Measurements from ENCODE around the gene HMX3. TPM values are rescaled to one million over a fixed set of nuclear protein-coding genes. Genes with fewer than 3 reads are reported as not detected.

The HMX3 gene
- total and polyA plus RNA-seq, 2 of the 13 experiments (the other 11 are each of a cell fraction or from before 2014, with no cell fraction given): not detected

DNA sequence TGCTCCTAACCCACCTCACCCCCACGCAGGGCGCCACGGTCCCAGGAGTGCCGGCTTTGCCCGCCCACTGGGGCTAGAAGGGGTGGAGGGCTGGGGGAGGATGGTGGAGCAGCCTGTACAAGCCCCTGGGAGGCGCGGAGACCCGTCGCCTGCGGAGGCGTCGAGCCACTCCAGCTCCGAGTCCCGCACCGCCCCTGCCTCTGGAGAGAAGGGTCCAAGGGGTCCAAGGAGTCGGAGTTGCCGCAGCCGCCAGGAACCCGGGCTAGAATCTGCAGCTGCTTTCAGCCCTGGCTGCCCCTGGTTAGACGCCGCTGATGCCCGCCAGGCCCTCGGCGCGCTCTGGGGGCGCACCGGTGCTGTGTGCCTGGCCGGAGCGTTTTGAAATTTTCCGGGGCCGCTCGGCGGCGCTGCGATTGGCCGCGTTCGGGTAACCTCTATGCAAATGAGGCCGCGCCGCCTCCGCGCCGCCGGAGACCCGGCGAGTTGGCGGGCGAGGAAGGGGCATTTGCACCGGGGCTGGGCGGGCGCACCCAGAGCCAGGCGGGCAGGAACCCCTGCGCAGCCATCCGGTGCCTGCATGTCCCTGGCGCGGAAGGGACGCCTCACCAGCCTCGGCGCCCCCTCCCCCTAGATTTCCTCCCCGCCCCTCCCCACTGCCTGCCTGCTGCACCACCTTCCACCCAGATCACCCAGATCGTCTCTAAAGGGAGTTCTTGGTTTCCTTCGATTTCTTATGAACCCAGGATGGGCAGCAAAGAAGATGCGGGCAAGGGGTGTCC is 12.1 kb downstream of the HMX3 start, which contains the start of gene HMX2 (continued):
- TF ChIP-seq, protein P1, sequence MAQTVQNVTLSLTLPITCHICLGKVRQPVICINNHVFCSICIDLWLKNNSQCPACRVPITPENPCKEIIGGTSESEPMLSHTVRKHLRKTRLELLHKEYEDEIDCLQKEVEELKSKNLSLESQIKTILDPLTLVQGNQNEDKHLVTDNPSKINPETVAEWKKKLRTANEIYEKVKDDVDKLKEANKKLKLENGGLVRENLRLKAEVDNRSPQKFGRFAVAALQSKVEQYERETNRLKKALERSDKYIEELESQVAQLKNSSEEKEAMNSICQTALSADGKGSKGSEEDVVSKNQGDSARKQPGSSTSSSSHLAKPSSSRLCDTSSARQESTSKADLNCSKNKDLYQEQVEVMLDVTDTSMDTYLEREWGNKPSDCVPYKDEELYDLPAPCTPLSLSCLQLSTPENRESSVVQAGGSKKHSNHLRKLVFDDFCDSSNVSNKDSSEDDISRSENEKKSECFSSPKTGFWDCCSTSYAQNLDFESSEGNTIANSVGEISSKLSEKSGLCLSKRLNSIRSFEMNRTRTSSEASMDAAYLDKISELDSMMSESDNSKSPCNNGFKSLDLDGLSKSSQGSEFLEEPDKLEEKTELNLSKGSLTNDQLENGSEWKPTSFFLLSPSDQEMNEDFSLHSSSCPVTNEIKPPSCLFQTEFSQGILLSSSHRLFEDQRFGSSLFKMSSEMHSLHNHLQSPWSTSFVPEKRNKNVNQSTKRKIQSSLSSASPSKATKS (CRISPR knock-in tag; IDR thresholded peaks at IDR 0.05): no peak
- TF ChIP-seq ZBTB42 (CRISPR knock-in tag; IDR thresholded peaks at IDR 0.05) (no peak), ZKSCAN8 (CRISPR knock-in tag; IDR thresholded peaks at IDR 0.05; ENCODE audit: borderline replicate concordance) (no peak), HNRNPUL1 (IDR thresholded peaks at IDR 0.05; ENCODE audit: low read depth, low read length) (no peak), MAZ (IDR thresholded peaks at IDR 0.05; ENCODE audit: borderline replicate concordance, low read depth, low read length) (no peak), MAZ (CRISPR knock-in tag; IDR thresholded peaks at IDR 0.05; ENCODE audit: low read depth) (no peak), ZNF652 (CRISPR knock-in tag; IDR thresholded peaks at IDR 0.05; ENCODE audit: borderline replicate concordance, low read depth) (no peak), ZNF777 (CRISPR knock-in tag; IDR thresholded peaks at IDR 0.05) (0 out of 2 replicates have a peak, but pooled peaks have one; percentile 26), NR2C2 (CRISPR knock-in tag; IDR thresholded peaks at IDR 0.05; ENCODE audit: borderline replicate concordance) (peak; percentile 18; the same call in 1 of the 2 replicates), MIER3 (CRISPR knock-in tag; IDR thresholded peaks at IDR 0.05; ENCODE audit: borderline replicate concordance) (no peak), MATR3 (CRISPR knock-in tag; IDR thresholded peaks at IDR 0.05) (no peak), ZNF333 (CRISPR knock-in tag; IDR thresholded peaks at IDR 0.05; ENCODE audit: borderline replicate concordance) (no peak), KAT8 (CRISPR knock-in tag; IDR thresholded peaks at IDR 0.05) (no peak), ZNF430 (CRISPR knock-in tag; IDR thresholded peaks at IDR 0.05) (no peak)
- TF ChIP-seq, protein P2, sequence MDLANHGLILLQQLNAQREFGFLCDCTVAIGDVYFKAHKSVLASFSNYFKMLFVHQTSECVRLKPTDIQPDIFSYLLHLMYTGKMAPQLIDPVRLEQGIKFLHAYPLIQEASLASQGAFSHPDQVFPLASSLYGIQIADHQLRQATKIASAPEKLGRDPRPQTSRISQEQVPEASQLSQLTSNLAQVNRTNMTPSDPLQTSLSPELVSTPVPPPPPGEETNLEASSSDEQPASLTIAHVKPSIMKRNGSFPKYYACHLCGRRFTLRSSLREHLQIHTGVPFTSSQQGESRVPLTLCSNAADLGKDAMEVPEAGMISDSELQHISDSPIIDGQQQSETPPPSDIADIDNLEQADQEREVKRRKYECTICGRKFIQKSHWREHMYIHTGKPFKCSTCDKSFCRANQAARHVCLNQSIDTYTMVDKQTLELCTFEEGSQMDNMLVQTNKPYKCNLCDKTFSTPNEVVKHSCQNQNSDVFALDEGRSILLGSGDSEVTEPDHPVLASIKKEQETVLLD (CRISPR knock-in tag; IDR thresholded peaks at IDR 0.05; ENCODE audit: low read depth): no peak
- TF ChIP-seq, protein P3, sequence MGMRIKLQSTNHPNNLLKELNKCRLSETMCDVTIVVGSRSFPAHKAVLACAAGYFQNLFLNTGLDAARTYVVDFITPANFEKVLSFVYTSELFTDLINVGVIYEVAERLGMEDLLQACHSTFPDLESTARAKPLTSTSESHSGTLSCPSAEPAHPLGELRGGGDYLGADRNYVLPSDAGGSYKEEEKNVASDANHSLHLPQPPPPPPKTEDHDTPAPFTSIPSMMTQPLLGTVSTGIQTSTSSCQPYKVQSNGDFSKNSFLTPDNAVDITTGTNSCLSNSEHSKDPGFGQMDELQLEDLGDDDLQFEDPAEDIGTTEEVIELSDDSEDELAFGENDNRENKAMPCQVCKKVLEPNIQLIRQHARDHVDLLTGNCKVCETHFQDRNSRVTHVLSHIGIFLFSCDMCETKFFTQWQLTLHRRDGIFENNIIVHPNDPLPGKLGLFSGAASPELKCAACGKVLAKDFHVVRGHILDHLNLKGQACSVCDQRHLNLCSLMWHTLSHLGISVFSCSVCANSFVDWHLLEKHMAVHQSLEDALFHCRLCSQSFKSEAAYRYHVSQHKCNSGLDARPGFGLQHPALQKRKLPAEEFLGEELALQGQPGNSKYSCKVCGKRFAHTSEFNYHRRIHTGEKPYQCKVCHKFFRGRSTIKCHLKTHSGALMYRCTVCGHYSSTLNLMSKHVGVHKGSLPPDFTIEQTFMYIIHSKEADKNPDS (CRISPR knock-in tag; IDR thresholded peaks at IDR 0.05): no peak
- TF ChIP-seq, protein P4, sequence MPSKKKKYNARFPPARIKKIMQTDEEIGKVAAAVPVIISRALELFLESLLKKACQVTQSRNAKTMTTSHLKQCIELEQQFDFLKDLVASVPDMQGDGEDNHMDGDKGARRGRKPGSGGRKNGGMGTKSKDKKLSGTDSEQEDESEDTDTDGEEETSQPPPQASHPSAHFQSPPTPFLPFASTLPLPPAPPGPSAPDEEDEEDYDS (CRISPR knock-in tag; IDR thresholded peaks at IDR 0.05): no peak
- TF ChIP-seq, protein P5, sequence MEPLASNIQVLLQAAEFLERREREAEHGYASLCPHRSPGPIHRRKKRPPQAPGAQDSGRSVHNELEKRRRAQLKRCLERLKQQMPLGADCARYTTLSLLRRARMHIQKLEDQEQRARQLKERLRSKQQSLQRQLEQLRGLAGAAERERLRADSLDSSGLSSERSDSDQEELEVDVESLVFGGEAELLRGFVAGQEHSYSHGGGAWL (CRISPR knock-in tag; IDR thresholded peaks at IDR 0.05): no peak
- TF ChIP-seq, protein P6, sequence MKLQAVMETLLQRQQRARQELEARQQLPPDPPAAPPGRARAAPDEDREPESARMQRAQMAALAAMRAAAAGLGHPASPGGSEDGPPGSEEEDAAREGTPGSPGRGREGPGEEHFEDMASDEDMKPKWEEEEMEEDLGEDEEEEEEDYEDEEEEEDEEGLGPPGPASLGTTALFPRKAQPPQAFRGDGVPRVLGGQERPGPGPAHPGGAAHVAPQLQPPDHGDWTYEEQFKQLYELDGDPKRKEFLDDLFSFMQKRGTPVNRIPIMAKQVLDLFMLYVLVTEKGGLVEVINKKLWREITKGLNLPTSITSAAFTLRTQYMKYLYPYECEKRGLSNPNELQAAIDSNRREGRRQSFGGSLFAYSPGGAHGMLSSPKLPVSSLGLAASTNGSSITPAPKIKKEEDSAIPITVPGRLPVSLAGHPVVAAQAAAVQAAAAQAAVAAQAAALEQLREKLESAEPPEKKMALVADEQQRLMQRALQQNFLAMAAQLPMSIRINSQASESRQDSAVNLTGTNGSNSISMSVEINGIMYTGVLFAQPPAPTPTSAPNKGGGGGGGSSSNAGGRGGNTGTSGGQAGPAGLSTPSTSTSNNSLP (IDR thresholded peaks at IDR 0.05; ENCODE audit: low read depth, low read length): no peak
- TF ChIP-seq, protein P7, sequence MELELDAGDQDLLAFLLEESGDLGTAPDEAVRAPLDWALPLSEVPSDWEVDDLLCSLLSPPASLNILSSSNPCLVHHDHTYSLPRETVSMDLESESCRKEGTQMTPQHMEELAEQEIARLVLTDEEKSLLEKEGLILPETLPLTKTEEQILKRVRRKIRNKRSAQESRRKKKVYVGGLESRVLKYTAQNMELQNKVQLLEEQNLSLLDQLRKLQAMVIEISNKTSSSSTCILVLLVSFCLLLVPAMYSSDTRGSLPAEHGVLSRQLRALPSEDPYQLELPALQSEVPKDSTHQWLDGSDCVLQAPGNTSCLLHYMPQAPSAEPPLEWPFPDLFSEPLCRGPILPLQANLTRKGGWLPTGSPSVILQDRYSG (CRISPR knock-in tag; IDR thresholded peaks at IDR 0.05): no peak
